ENCODE measurements around the gene PRLR. TPM values are rescaled to one million over a fixed set of nuclear protein-coding genes. Genes with fewer than 3 reads are reported as not detected.
"Not testable (repeated sequence)": the region's sequence is repeated elsewhere in the genome, so short reads cannot be mapped to it uniquely, and the experiment has no call there.

Gene PRLR
- total RNA-seq, 2 donors from 2014 or later = 4.1 to 6.5 TPM

DNA sequence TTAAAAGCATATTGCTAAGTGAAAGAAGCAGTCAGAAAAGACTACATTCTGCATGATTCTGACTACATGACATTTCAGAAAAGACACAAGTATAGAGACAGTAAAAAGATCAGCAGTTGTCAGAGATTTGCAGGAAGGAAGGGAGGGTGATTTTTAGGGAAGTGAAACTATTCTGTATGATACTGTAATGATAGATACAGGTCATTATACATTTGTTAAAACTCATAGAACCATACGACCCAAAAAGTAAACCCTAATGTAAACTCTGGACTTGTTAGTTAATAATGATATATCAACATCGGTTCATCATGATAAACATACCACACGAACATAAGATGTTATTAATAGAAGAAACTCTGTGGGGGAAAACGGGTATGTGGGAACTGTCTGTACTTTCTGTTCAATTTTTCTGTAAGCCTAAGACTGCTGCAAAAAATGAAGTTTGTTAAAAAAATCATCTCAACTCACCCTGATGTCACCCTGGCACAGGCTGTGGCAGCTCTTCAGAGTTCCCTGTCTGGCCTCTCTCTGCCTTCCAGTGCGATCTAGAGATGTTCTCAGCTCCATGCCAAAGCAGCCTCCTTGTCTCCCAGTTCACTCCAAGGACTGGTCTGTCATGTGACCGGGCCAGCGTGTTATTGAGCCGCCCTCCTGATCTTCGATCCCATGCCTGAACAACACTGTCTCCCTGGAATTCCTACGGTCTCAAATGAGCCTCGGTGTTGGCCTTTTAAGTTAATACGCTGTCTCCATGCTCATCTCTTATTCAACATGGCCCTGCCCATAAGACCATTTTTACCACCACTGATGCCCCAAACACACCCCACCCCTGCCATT lies 35.4 kb downstream of the PRLR start:
- H3K4me3 ChIP-seq (ENCODE audit: low read length) = no peak overlapping the region

DNA sequence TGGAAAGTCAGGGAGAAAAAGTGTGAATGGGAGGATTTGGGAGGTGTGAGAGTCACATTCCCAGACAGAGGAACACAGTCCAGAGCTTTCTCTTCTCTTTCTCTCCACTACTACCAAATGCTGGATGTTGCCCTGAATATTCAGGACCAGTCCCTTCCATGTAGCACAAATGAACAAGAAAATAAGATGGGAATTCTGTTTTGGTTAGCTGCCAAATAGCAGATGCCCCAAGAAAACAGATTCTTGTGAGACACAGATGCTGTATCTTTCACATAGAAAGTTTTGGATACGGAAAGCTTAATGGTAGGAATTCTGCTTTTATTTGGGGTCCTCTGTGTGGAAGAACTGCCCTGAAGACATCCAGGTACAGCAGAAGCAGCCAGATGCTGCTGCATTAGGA lies 37.8 kb downstream of the PRLR start:
- TF ChIP-seq, protein P1, sequence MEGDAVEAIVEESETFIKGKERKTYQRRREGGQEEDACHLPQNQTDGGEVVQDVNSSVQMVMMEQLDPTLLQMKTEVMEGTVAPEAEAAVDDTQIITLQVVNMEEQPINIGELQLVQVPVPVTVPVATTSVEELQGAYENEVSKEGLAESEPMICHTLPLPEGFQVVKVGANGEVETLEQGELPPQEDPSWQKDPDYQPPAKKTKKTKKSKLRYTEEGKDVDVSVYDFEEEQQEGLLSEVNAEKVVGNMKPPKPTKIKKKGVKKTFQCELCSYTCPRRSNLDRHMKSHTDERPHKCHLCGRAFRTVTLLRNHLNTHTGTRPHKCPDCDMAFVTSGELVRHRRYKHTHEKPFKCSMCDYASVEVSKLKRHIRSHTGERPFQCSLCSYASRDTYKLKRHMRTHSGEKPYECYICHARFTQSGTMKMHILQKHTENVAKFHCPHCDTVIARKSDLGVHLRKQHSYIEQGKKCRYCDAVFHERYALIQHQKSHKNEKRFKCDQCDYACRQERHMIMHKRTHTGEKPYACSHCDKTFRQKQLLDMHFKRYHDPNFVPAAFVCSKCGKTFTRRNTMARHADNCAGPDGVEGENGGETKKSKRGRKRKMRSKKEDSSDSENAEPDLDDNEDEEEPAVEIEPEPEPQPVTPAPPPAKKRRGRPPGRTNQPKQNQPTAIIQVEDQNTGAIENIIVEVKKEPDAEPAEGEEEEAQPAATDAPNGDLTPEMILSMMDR (conservative IDR thresholded peaks at IDR 0.05) = no peak
- no peaks in the 10 kb centered on the region for H3K9me3 Mint-ChIP-seq
- H3K9ac ChIP-seq (ENCODE audit: extremely low read depth, low read length, poor library complexity, severe bottlenecking) = no peak overlapping the region
- H3K27ac Mint-ChIP-seq = no peak overlapping the region
- no peaks in the 10 kb centered on the region for H3K9me3 ChIP-seq (ENCODE audit: control insufficient read depth, low read length)
- H3K36me3 Mint-ChIP-seq (ENCODE audit: low read depth) = no peaks in the 10 kb centered on the region
- no peak overlapping the region for H3K27ac ChIP-seq (ENCODE audit: low read depth, low read length)
- peaks cover 1% of the 10 kb centered on the region for H3K27me3 Mint-ChIP-seq (ENCODE audit: insufficient read depth)
- DNase-seq = no peak
- peaks cover 26% of the 10 kb centered on the region for H3K4me1 Mint-ChIP-seq
- H3K27me3 ChIP-seq (ENCODE audit: control insufficient read depth, insufficient read depth, low read length, poor library complexity, severe bottlenecking) = no peaks in the 10 kb centered on the region
- peaks cover 4% of the 10 kb centered on the region for H3K4me1 ChIP-seq (ENCODE audit: control insufficient read depth, insufficient read depth, low read length)
- WGBS, 2 experiments (ENCODE audit: insufficient coverage in 1 of 2, insufficient read length in 1 of 2) = 67 to 98% methylated on average over 1 of the region's 1 CpG
- H3K4me3 ChIP-seq (ENCODE audit: low read length) = no peak overlapping the region
- no peaks in the 10 kb centered on the region for H3K36me3 ChIP-seq (ENCODE audit: control insufficient read depth, insufficient read depth, low read length)
- no peak overlapping the region for H3K4me3 Mint-ChIP-seq

More for the DNA sequence above, 35.4 kb downstream of the PRLR start:
- H3K4me1 Mint-ChIP-seq = peaks cover 26% of the 10 kb centered on the region
- no peak for DNase-seq
- WGBS, 2 experiments (ENCODE audit: insufficient coverage in 1 of 2, insufficient read length in 1 of 2) = 93 to 98% methylated on average over 7 to 11 of the region's 12 CpGs
- H3K9me3 ChIP-seq (ENCODE audit: control insufficient read depth, low read length) = no peaks in the 10 kb centered on the region
- TF ChIP-seq, protein P1 (conservative IDR thresholded peaks at IDR 0.05) = no peak
- no peak overlapping the region for H3K27ac Mint-ChIP-seq
- peaks cover 1% of the 10 kb centered on the region for H3K27me3 Mint-ChIP-seq (ENCODE audit: insufficient read depth)
- H3K9me3 Mint-ChIP-seq = no peaks in the 10 kb centered on the region
- no peaks in the 10 kb centered on the region for H3K36me3 Mint-ChIP-seq (ENCODE audit: low read depth)
- H3K27me3 ChIP-seq (ENCODE audit: control insufficient read depth, insufficient read depth, low read length, poor library complexity, severe bottlenecking) = no peaks in the 10 kb centered on the region
- H3K4me3 Mint-ChIP-seq = no peak overlapping the region
- H3K9ac ChIP-seq (ENCODE audit: extremely low read depth, low read length, poor library complexity, severe bottlenecking) = no peak overlapping the region
- peaks cover 16% of the 10 kb centered on the region for H3K4me1 ChIP-seq (ENCODE audit: control insufficient read depth, insufficient read depth, low read length)
- H3K36me3 ChIP-seq (ENCODE audit: control insufficient read depth, insufficient read depth, low read length) = no peaks in the 10 kb centered on the region
- H3K27ac ChIP-seq (ENCODE audit: low read depth, low read length) = no peak overlapping the region

DNA sequence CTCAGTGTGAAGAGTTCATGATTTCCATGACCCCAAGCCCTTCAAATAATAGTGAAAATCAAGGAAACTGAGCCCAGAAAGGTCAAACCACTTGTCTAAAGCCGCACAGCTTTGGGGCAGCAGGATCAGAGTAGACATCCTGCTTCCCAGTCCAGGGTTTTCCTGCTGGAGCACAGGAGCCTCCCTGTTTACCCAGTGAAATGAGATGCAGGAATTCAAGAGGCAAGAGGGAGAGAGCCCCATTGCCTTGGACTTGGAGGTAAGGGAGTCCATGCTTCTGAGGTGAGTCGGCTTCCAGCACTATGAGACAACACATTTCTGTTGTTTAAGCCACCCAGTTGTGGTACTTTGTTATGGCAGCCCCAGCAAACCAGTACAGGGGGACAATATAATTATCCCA lies 40.5 kb downstream of the PRLR start:
- 94% methylated on average over 2 of the region's 2 CpGs; no CpG with 5 or more reads in 1 of the 2 experiments for WGBS, 2 experiments (ENCODE audit: insufficient coverage in 1 of 2, insufficient read length in 1 of 2)
- H3K9me3 Mint-ChIP-seq; DNase-seq; H3K4me3 ChIP-seq (ENCODE audit: low read length); H3K9me3 ChIP-seq (ENCODE audit: control insufficient read depth, low read length); H3K9ac ChIP-seq (ENCODE audit: extremely low read depth, low read length, poor library complexity, severe bottlenecking); H3K4me1 ChIP-seq (ENCODE audit: control insufficient read depth, insufficient read depth, low read length); H3K27me3 Mint-ChIP-seq (ENCODE audit: insufficient read depth); H3K27ac ChIP-seq (ENCODE audit: low read depth, low read length); H3K27me3 ChIP-seq (ENCODE audit: control insufficient read depth, insufficient read depth, low read length, poor library complexity, severe bottlenecking); H3K36me3 ChIP-seq (ENCODE audit: control insufficient read depth, insufficient read depth, low read length); H3K27ac Mint-ChIP-seq; H3K36me3 Mint-ChIP-seq (ENCODE audit: low read depth); H3K4me3 Mint-ChIP-seq: not testable (repeated sequence)
- peaks cover 34% of the 10 kb centered on the region for H3K4me1 Mint-ChIP-seq

Measured in endodermal cell (in vitro differentiated cells).